22Rv1 (cell line): Measurements from ENCODE around the gene DGKD.

Experiments used
- H3K27ac ChIP-seq: fragments of 450-650 bp; 2 replicates; pipeline ENCODE4 v1.5.1; 2017
- CTCF ChIP-seq: fragments of 450-650 bp; IDR thresholded peaks from 2 replicates; pipeline ENCODE4 v1.5.1; 2017; ENCODE audit warnings: mild to moderate bottlenecking
- ZFX ChIP-seq: fragments of 450-650 bp; IDR thresholded peaks from 2 replicates; pipeline ENCODE4 v1.6.1; 2017; ENCODE audit warnings: antibody characterized with exemption, borderline replicate concordance

DGKD gene

GRCh38 chr2:233380132-233380895 lies 26.0 kb downstream of the DGKD start:
- TF ChIP-seq CTCF = no peak
- no peak for TF ChIP-seq ZFX
- H3K27ac ChIP-seq = no peak overlapping the region

- no peak for TF ChIP-seq CTCF
- TF ChIP-seq ZFX = no peak
- H3K27ac ChIP-seq = no peak overlapping the region
Measured at GRCh38 chr2:233380995-233381637, 26.8 kb downstream of the DGKD start.

GRCh38 chr2:233381638-233381995 lies 27.3 kb downstream of the DGKD start:
- TF ChIP-seq CTCF (no peak), ZFX (no peak)
- no peak overlapping the region for H3K27ac ChIP-seq

- H3K27ac ChIP-seq = no peak overlapping the region
Measured at GRCh38 chr2:233384015-233384414, 29.7 kb downstream of the DGKD start.

GRCh38 chr2:233384811-233385488 lies 30.7 kb downstream of the DGKD start:
- H3K27ac ChIP-seq = no peak overlapping the region
- TF ChIP-seq ZFX (no peak), CTCF (no peak)

More at GRCh38 chr2:233384015-233384414, 29.7 kb downstream of the DGKD start:
- TF ChIP-seq ZFX (no peak), CTCF (no peak)

- no peak for TF ChIP-seq CTCF
- no peak for TF ChIP-seq ZFX
- H3K27ac ChIP-seq = no peak overlapping the region
Measured at GRCh38 chr2:233385489-233386044, 31.3 kb downstream of the DGKD start.
